GM23248 (cell line): Measurements from ENCODE around the gene CCM2L. TPM values are rescaled to one million over a fixed set of nuclear protein-coding genes. Genes with fewer than 3 reads are reported as not detected.

Experiments
- DNase-seq: peaks from one replicate; pipeline ENCODE4 v3.0.0-alpha.2; 2015
- H2AFZ ChIP-seq: fragments of 200-600 bp; sonication (generic); 2 replicates; pipeline ENCODE4 v1.6.1; 2016; ENCODE audit warnings: antibody characterized with exemption
- H3F3A ChIP-seq: fragments of 200-600 bp; sonication (generic); 2 replicates; pipeline ENCODE4 v1.6.1; 2016; ENCODE audit warnings: mild to moderate bottlenecking, antibody characterized with exemption, mixed run types; ENCODE audit not compliant: insufficient read depth
- H3K27ac ChIP-seq: fragments of 200-600 bp; sonication (generic); 2 replicates; pipeline ENCODE4 v1.5.1; 2016; ENCODE audit warnings: mild to moderate bottlenecking
- H3K27me3 ChIP-seq: fragments of 200-600 bp; sonication (generic); replicated peaks from 2 replicates; pipeline ENCODE4 v1.6.1; 2016; ENCODE audit warnings: mild to moderate bottlenecking; ENCODE audit not compliant: insufficient read depth
- H3K36me3 ChIP-seq: fragments of 200-600 bp; sonication (generic); 2 replicates; pipeline ENCODE4 v1.6.1; 2016; ENCODE audit warnings: low read depth, mild to moderate bottlenecking
- H3K4me1 ChIP-seq: fragments of 200-600 bp; sonication (generic); 2 replicates; pipeline ENCODE4 v1.6.1; 2016; ENCODE audit warnings: mild to moderate bottlenecking; ENCODE audit not compliant: insufficient read depth
- H3K4me2 ChIP-seq: fragments of 200-600 bp; sonication (generic); one replicate; pipeline ENCODE4 v1.6.1; 2016; ENCODE audit warnings: mild to moderate bottlenecking; ENCODE audit not compliant: unreplicated experiment
- H3K4me3 ChIP-seq: fragments of 200-600 bp; sonication (generic); 2 replicates; pipeline ENCODE4 v1.5.1; 2016; ENCODE audit warnings: mild to moderate bottlenecking
- H3K79me2 ChIP-seq: fragments of 200-600 bp; sonication (generic); 2 replicates; pipeline ENCODE4 v1.6.1; 2016; ENCODE audit warnings: mild to moderate bottlenecking; ENCODE audit not compliant: insufficient read depth
- H3K9ac ChIP-seq: fragments of 200-600 bp; sonication (generic); 2 replicates; pipeline ENCODE4 v1.6.1; 2016; ENCODE audit warnings: mild to moderate bottlenecking
- H3K9me2 ChIP-seq: fragments of 200-600 bp; sonication (generic); 2 replicates; pipeline ENCODE4 v1.6.1; 2016; ENCODE audit warnings: mixed run types, mild to moderate bottlenecking, moderate library complexity; ENCODE audit not compliant: insufficient read depth
- H3K9me3 ChIP-seq: fragments of 200-600 bp; sonication (generic); one replicate; pipeline ENCODE4 v1.6.1; 2017; ENCODE audit warnings: low read depth
- H4K20me1 ChIP-seq: fragments of 200-600 bp; sonication (generic); 2 replicates; pipeline ENCODE4 v1.6.0; 2016; ENCODE audit not compliant: insufficient read depth
- EZH2 ChIP-seq: fragments of 200-600 bp; sonication (generic); IDR thresholded peaks from 2 replicates; pipeline ENCODE4 v1.6.1; 2018; ENCODE audit warnings: antibody characterized with exemption, mild to moderate bottlenecking; ENCODE audit not compliant: insufficient read depth, poor library complexity, severe bottlenecking
- EZH2phosphoT487 ChIP-seq: fragments of 200-600 bp; sonication (generic); IDR thresholded peaks from 2 replicates; pipeline ENCODE4 v1.6.1; 2018; ENCODE audit warnings: antibody characterized with exemption, moderate library complexity, mild to moderate bottlenecking, low read depth; ENCODE audit not compliant: insufficient read depth
- WGBS, 2 experiments: methylation state at CpG; one replicate each; pipeline ENCODE4 v1.1.6; 2015 to 2017; ENCODE audit warnings: low lambda C conversion rate in 2 of 2, low coverage in 1 of 2; ENCODE audit errors: missing lambda C conversion rate in 2 of 2; 5-methylcytosine and 5-hydroxymethylcytosine counted together
- in situ Hi-C: fragments of 300-500 bp; cut with MboI; formaldehyde crosslinking; loops from 2 replicates; pipeline ENCODE4 v1.15.0; 2020
- polyA plus RNA-seq: library from polyadenylated mRNA; unstranded; fragments of >200 nt; fragmentation: Nextera tagmentation; extraction: Ambion mirVana; gene quantifications from 2 replicates; pipeline ENCODE4 v1.2.1, GENCODE V29; 2016
- total RNA-seq: library from RNA; depleted of rRNA; stranded (reverse); fragments of >200 nt; shearing (Covaris generic); gene quantifications from 2 replicates; pipeline ENCODE4 v1.2.3, GENCODE V29; 2014

Gene CCM2L
- total and polyA plus RNA-seq, 2 experiments from 2014 or later, result not detected

DNA sequence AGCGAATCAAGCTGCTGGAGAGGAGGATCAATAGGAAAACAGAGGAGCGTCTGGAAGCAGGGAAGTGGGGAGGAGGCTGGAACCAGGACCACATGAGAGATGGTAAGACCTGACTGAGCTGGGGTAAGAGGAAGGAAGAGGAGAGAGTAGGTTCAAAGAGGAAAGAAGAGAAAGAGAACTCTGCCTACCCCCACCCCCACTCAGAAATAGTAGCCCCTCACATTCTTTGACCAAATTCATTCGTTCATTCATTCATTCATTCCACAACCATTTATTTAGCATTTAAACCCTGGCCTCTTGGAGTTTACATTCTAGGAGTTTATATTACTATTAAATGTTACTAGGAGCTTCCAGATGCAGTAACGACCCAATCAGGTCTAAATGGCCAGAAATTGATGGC is 26.0 kb downstream of the CCM2L start:
- Histone ChIP-seq H3K4me2 (no peak overlapping the region), H3K79me2 (no peaks in the 10 kb centered on the region), H3K9me3 (no peaks in the 10 kb centered on the region), H3F3A (peaks cover 12% of the 10 kb centered on the region; the same call in 1 of the 2 replicates), H3K4me1 (peaks cover 7% of the 10 kb centered on the region; the same call in 1 of the 2 replicates), H3K36me3 (no peaks in the 10 kb centered on the region), H2AFZ (no peak overlapping the region), H3K4me3 (no peak overlapping the region), H3K27ac (no peak overlapping the region), H4K20me1 (no peaks in the 10 kb centered on the region), H3K9ac (no peak overlapping the region), H3K27me3 (peaks cover 62% of the 10 kb centered on the region), H3K9me2 (no peaks in the 10 kb centered on the region)
- in situ Hi-C loops, result no loop called here
- TF ChIP-seq EZH2phosphoT487, result no peak
- no peak for TF ChIP-seq EZH2
- WGBS, 2 experiments, result 16 to 26% methylated on average over 4 of the region's 4 CpGs
- DNase-seq, result no peak

GRCh38 chr20:32036716-32037485 is 26.7 kb downstream of the CCM2L start:
- TF ChIP-seq EZH2phosphoT487 (no peak), EZH2 (no peak)
- DNase-seq, result peak; percentile 58
- H3K9me2 ChIP-seq, result no peaks in the 10 kb centered on the region
- H3K9ac ChIP-seq, result no peak overlapping the region
- no peak overlapping the region; the same call in 1 of the 2 replicates for H2AFZ ChIP-seq
- no peak overlapping the region for H3K27ac ChIP-seq
- peaks cover 12% of the 10 kb centered on the region; the same call in 1 of the 2 replicates for H3F3A ChIP-seq
- in situ Hi-C loops, result no loop called here
- H4K20me1 ChIP-seq, result no peaks in the 10 kb centered on the region
- H3K79me2 ChIP-seq, result no peaks in the 10 kb centered on the region
- H3K4me2 ChIP-seq, result no peak overlapping the region
- peaks cover 7% of the 10 kb centered on the region; the same call in 1 of the 2 replicates for H3K4me1 ChIP-seq
- no peaks in the 10 kb centered on the region for H3K9me3 ChIP-seq
- H3K27me3 ChIP-seq, result peaks cover 67% of the 10 kb centered on the region
- 28 to 29% methylated on average over 10 of the region's 10 CpGs for WGBS, 2 experiments
- H3K4me3 ChIP-seq, result no peak overlapping the region
- H3K36me3 ChIP-seq, result no peaks in the 10 kb centered on the region

GRCh38 chr20:32037929-32038328 is 27.7 kb downstream of the CCM2L start:
- DNase-seq, result peak; percentile 62
- in situ Hi-C loops, result no loop called here

DNA sequence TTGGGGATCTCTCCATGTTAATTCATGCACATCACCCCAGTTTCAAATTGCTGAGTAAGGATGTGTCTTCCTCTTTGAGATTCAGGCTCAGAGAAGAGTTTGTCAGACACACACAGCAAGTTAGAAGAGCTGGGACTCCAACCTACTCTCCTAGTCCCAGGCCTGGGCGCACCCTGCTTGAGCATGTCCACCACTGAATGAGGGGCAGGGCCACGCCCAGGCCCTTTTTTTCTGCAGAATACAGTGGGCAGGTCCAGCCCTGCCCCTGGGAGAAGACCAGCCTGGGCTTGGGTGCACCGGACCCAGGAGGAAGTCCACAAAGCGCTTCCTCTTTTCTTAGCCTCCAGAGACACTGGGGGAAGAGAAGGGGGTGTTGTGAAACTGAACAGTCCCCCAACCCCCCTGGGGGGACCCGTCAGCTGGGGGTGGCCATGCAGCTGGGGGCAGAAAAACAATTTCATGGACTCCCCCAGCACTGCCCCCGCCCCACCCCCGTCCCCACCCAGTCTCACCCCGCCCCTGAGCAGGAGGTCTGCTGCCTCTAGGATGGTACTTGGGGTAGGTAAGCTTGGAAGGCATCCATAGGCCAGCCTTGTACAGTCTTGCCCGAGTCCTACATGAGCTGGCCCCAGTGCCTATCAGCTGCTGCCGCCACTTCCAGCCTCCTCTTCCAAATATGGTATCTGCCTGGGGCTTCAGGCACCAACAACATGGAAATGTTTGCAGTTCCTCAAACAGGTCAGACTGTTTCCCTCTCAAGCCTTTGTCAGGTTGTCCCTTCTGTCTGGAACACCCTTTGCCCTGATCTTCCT is 30.1 kb downstream of the CCM2L start:
- H3K9ac ChIP-seq, result no peak overlapping the region
- no peak overlapping the region for H3K4me3 ChIP-seq
- peaks cover 12% of the 10 kb centered on the region; the same call in 1 of the 2 replicates for H3F3A ChIP-seq
- no peak for DNase-seq
- in situ Hi-C loops, result no loop called here
- H3K27ac ChIP-seq, result no peak overlapping the region
- H3K9me3 ChIP-seq, result no peaks in the 10 kb centered on the region
- H3K27me3 ChIP-seq, result peaks cover 59% of the 10 kb centered on the region
- H2AFZ ChIP-seq, result no peak overlapping the region
- H4K20me1 ChIP-seq, result no peaks in the 10 kb centered on the region
- H3K79me2 ChIP-seq, result no peaks in the 10 kb centered on the region
- H3K4me2 ChIP-seq, result no peak overlapping the region
- TF ChIP-seq EZH2 (no peak), EZH2phosphoT487 (no peak)
- no peaks in the 10 kb centered on the region for H3K36me3 ChIP-seq
- WGBS, 2 experiments, result 42% methylated on average over 6 to 10 of the region's 10 CpGs
- no peaks in the 10 kb centered on the region for H3K9me2 ChIP-seq
- peaks cover 7% of the 10 kb centered on the region; the same call in 1 of the 2 replicates for H3K4me1 ChIP-seq

More at GRCh38 chr20:32037929-32038328, 27.7 kb downstream of the CCM2L start:
- H3K36me3 ChIP-seq, result no peaks in the 10 kb centered on the region
- H2AFZ ChIP-seq, result no peak overlapping the region
- H3K9ac ChIP-seq, result no peak overlapping the region
- H3K79me2 ChIP-seq, result no peaks in the 10 kb centered on the region
- no peak overlapping the region for H3K4me2 ChIP-seq
- peaks cover 7% of the 10 kb centered on the region; the same call in 1 of the 2 replicates for H3K4me1 ChIP-seq
- peaks cover 73% of the 10 kb centered on the region for H3K27me3 ChIP-seq
- TF ChIP-seq EZH2phosphoT487 (no peak), EZH2 (no peak)
- no peaks in the 10 kb centered on the region for H3K9me2 ChIP-seq
- no peak overlapping the region for H3K27ac ChIP-seq
- no peak overlapping the region for H3K4me3 ChIP-seq
- no peaks in the 10 kb centered on the region for H3K9me3 ChIP-seq
- 58 to 60% methylated on average over 4 of the region's 4 CpGs for WGBS, 2 experiments
- peaks cover 12% of the 10 kb centered on the region; the same call in 1 of the 2 replicates for H3F3A ChIP-seq
- H4K20me1 ChIP-seq, result no peaks in the 10 kb centered on the region
